Testis (tissue), 3 donors: ENCODE results near the gene COL9A3. TPM values are rescaled to one million over a fixed set of nuclear protein-coding genes. Genes with fewer than 3 reads are reported as not detected.

Source experiments
- DNase-seq: peaks from one replicate; pipeline ENCODE4 v3.0.0-alpha.2; 2019
- H3K27ac ChIP-seq, 2 donors: fragments of 200-600 bp; sonication (generic); one replicate each; pipeline ENCODE4 v1.5.1; 2019
- H3K27me3 ChIP-seq: fragments of 200-600 bp; sonication (generic); one replicate; pipeline ENCODE4 v1.5.1; 2019
- H3K36me3 ChIP-seq: fragments of 200-600 bp; sonication (generic); one replicate; pipeline ENCODE4 v1.5.1; 2017; ENCODE audit warnings: low read depth; ENCODE audit errors: missing control alignments
- H3K4me1 ChIP-seq: fragments of 200-600 bp; sonication (generic); one replicate; pipeline ENCODE4 v1.5.1; 2019
- H3K4me3 ChIP-seq, 2 donors: fragments of 200-600 bp; sonication (generic); one replicate each; pipeline ENCODE4 v1.5.1; 2017 to 2019
- H3K9me3 ChIP-seq: fragments of 200-600 bp; sonication (generic); one replicate; pipeline ENCODE4 v1.5.1; 2017
- CTCF ChIP-seq, 3 experiments: fragments of 450-650 bp in 2 of 3; fragments of 200-600 bp in 1 of 3; sonication (generic) in 1 of 3; IDR thresholded peaks; one replicate each; pipeline ENCODE4 v1.5.1; 2016 to 2019; ENCODE audit warnings: antibody characterized with exemption in 3 of 3, mild to moderate bottlenecking in 2 of 3, moderate library complexity in 1 of 3
- POLR2A ChIP-seq: fragments of 450-650 bp; IDR thresholded peaks from one replicate; pipeline ENCODE4 v1.6.1; 2017; ENCODE audit warnings: antibody characterized with exemption, mild to moderate bottlenecking, moderate library complexity
- WGBS, 2 donors: methylation state at CpG; one replicate each; pipeline ENCODE4 v1.1.5; 2018; 5-methylcytosine and 5-hydroxymethylcytosine counted together
- intact Hi-C: fragments of 100-400 bp; cut with DNase I; formaldehyde crosslinking; loops from one replicate; pipeline ENCODE4 v1.15.1; 2023; ENCODE audit warnings: low total_unique reads
- polyA plus RNA-seq: library from polyadenylated mRNA; stranded (reverse); fragments of 350-450 nt; fragmentation: Illumina TruSeq; extraction: RNeasy Lipid Tissue Mini Kit (QIAGEN cat#74804); gene quantifications from one replicate; pipeline ENCODE4 v1.2.3, GENCODE V29; 2014; ENCODE audit warnings: low read depth, low replicate concordance; ENCODE audit not compliant: insufficient read depth
- total RNA-seq, 2 donors: library from RNA; depleted of rRNA; stranded (reverse); fragments of >200 nt; gene quantifications; one replicate each; pipeline ENCODE4 v1.2.3, GENCODE V29; 2016

COL9A3 gene
- total and polyA plus RNA-seq, 3 donors from 2014 or later, result 19.1 to 50.6 (median 21.3) TPM

DNA sequence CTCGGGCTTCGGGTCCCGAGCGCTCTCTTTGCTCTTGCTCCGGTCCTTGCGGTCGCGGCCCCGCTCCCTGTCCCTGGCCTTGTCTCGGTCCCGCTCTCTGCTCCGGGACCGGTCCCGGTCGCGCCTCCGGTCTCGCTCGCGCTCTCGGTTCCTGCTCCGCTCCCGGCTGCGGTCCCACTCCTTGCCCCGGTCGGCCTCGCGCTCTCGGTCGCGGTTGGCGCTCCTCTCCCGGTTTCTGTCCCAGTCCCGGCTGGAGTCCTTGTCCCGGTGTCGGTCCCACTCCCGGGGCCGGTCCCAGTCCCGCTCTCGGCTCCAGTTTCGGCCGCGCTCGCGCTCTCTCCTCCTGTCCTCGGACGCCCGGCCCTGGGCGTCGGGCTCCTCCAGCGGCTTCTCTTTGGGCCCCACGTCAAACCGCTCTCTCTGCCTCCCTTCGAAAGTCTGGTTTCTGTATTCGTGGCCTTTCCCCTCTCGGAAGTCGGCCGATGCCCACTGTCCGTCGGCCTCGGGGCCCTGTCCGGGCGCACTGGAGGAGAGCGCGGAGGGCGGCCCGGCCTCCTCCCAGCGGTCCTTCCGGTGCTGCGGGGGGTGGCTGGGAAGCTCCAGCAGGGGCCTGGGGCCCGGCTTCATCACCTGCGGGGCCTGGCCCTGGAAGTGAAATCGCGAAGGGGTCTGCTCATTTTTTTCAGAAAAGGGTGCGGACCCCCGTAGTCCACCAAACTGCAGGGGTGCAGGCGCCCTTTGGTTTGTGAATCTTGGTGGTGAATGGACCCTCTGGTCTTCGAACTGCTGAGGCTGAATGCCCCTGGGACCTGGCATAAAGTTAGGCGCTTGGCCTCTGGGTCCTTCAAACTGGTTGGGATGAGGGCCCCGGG is 62.7 kb downstream of the COL9A3 start:
- Histone ChIP-seq H3K27ac (peak overlapping the region in 1 of 2 donors; percentile 0), H3K36me3 (no peaks in the 10 kb centered on the region), H3K4me1 (peaks cover 22% of the 10 kb centered on the region), H3K9me3 (no peaks in the 10 kb centered on the region), H3K4me3 (peak overlapping the region in 1 of 2 donors; percentile 21), H3K27me3 (no peaks in the 10 kb centered on the region)
- intact Hi-C loops, result no loop called here
- no peak for DNase-seq
- TF ChIP-seq CTCF (IDR thresholded peaks at IDR 0.05) (no peak), POLR2A (no peak)
- 60 to 67% methylated on average over 54 to 80 of the region's 80 CpGs for WGBS, 2 donors

DNA sequence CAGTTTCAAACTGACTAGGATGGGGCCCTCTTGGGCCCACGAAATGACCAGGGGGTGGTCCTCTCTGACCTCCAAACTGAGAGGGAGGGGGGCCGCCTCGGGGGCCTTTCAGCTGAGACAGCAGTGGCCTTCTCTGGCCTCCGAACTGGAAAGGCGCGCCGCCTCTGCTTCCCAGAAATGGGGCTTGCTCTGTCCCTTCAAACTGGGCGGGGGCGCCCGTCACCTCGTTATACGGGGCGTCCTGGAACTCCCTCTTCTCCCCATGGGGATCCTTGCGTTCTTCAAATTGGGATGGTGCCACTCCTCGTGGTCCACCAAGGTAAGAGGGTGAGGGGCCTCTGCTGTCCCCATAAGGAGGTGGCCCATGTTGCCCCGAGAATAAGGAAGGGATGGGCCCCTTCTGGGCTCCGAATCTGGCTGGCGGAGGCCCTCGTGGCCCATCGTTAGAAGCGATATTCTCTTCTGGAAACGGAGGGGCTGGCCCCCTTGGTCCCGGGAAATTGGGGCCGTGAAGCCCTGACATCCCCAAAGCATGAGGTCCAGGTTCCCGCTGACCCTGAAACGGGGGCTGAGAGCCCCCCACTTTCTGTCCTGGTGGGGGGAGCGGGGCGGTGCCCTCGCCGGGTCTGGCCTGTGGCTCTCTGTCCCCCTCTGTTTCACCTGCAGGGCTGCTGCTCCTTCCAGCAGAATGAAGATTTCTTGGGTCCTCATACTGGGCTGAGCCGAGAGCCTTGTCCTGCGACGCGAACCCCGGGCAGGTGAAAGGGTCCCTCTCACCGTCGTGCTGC is 63.5 kb downstream of the COL9A3 start:
- Histone ChIP-seq H3K9me3 (no peaks in the 10 kb centered on the region), H3K36me3 (no peaks in the 10 kb centered on the region), H3K27ac (no peak overlapping the region), H3K4me1 (peaks cover 22% of the 10 kb centered on the region), H3K4me3 (peak overlapping the region in 1 of 2 donors; percentile 3), H3K27me3 (no peaks in the 10 kb centered on the region)
- intact Hi-C loops, result no loop called here
- WGBS, 2 donors, result 75 to 96% methylated on average over 9 to 37 of the region's 37 CpGs
- no peak for DNase-seq
- no peak for TF ChIP-seq POLR2A
- TF ChIP-seq CTCF (IDR thresholded peaks at IDR 0.05), result no peak

- WGBS, 2 donors, result 70 to 84% methylated on average over 29 to 36 of the region's 45 CpGs
- Histone ChIP-seq H3K4me3 (peak overlapping the region in 1 of 2 donors; percentile 3), H3K36me3 (no peaks in the 10 kb centered on the region), H3K27ac (no peak overlapping the region), H3K27me3 (no peaks in the 10 kb centered on the region), H3K9me3 (no peaks in the 10 kb centered on the region), H3K4me1 (peaks cover 18% of the 10 kb centered on the region)
- TF ChIP-seq POLR2A (no peak), CTCF (IDR thresholded peaks at IDR 0.05) (no peak)
- intact Hi-C loops, result no loop called here
- DNase-seq, result no peak
Measured at GRCh38 chr20:62880935-62881661, 64.2 kb downstream of the COL9A3 start.

DNA sequence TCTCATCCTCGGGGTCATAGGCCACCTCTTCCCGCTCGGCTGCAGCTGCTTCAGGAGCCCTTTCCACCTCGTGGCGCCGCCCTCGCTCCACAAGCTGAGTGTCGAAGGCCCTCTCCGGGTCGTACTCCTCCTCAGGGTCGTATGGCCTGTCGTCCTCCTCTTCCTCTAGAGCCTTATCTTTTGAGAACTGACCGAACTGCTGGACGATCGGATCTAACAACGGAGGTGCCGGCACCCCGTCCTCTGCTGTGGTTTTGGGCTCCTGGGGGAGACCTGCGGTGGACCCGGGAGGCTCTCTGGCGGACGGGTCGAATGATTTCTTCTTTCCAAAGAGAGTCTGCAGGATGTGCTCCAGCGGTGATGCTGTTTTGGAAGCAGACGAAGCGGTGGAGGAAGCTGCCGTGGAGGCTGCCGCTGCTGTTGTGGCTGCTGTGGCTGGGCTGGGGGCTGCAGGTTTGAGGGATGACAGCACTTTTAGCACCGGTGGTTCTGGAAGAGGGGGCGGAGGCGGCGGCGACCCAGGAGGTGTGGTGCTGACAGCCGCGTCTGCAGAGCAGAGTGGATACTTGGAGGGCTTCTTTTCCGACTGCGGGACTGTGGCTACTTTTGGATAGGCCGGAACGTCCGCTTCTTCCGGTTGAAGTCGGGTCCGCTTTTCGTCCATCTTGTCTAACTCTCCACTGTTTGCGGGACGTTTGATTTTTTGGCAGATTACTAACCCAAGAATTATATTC is 65.0 kb downstream of the COL9A3 start:
- intact Hi-C loops, result no loop called here
- H3K27me3 ChIP-seq, result no peaks in the 10 kb centered on the region
- no peak for DNase-seq
- peaks cover 10% of the 10 kb centered on the region for H3K4me1 ChIP-seq
- H3K36me3 ChIP-seq, result no peaks in the 10 kb centered on the region
- WGBS, 2 donors, result 63 to 65% methylated on average over 46 of the region's 46 CpGs
- no peak overlapping the region for H3K27ac ChIP-seq
- no peaks in the 10 kb centered on the region for H3K9me3 ChIP-seq
- H3K4me3 ChIP-seq, result no peak overlapping the region
- TF ChIP-seq CTCF (IDR thresholded peaks at IDR 0.05), result no peak
- no peak for TF ChIP-seq POLR2A
